Cerebellar cortex (tissue), 1 donor: ENCODE results near the gene UBE2G2.

Experiments
- DNase-seq: peaks from one replicate; pipeline ENCODE4 v3.0.0-alpha.2; 2015; ENCODE audit warnings: low spot score

UBE2G2 gene

DNA sequence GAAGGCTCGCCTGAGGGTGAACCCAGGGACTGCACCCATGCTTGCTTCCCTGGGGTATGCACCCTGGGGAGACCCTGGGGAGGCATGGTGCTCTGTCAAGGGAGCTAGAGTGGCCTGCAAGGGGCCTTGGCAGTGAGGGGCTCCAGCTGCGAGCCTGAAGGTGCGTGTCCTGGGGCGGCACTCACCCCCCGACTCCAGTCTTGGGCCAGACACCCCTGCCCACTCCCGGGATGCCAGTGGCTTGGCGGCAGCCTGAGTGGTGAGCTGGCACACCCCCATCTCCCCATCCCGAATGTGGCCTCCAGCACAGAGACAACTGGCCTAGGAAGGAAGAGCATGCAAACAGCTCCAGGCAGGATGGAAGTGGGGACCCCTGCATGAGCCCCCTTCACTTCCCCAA lies 13.6 kb upstream of the UBE2G2 start:
- no peak for DNase-seq

DNA sequence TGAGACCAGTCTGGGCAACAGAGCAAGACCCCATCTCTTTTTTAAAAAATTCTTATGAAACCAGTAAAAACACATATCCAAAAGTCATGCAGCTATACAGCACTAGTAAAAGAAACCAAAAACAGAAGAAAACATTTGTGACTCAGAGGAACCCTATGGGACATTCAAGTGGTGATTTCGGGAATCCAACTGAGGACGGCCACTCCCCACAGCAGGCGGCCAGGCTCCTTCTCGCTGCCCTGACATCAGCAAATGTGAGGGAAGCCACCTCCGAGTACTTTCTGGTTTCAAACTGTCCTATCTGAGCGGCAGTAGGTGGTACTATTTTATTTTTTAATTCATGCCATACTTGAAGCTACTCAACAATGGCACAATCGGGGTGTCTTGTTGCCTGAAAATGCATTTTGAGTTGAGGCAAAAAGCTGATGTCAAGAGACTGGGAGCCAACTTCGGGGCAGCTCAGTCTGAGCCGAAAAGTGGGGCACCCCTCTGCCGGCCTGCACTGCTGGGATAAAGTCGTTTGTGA lies 12.9 kb upstream of the UBE2G2 start:
- DNase-seq: no peak

DNA sequence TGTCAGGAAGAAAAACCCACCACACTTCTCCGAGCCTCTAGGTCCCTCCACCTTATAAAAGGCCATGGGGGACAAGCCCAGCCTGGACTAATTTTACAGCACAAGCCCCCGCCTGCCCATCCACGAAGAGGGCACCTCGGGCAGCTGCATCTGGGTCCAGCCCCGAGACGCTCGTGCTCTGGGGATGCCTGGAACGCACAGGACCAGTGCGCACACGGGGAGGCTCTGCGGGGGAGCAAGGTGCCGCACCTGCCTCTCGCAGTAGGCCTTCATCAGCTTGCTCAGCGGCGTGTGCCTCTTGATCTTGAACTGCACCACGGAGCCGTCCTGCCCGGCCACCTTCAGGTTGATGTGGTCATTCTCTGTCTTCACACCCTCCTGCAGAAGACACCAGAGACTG lies 12.1 kb upstream of the UBE2G2 start:
- no peak for DNase-seq

DNA sequence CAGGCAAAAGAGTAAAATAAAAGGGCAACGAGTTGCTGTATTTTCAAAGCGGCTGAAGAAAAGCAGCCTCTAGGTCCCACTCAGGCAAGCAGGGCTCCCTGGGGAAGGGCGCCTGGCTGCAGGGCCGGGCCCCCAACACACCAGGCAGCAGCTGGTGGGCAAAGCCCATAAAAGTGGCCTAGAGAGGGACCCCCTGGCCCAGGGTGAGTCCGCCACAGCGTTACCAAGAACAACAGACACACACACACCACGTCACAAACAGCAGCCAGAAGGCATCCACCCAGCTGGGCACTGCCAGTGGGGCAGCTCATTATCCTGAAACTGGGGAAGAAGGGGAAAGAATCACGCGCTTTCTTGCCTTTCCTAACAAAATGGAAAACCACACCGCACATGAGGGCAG lies 11.5 kb upstream of the UBE2G2 start:
- no peak for DNase-seq

DNA sequence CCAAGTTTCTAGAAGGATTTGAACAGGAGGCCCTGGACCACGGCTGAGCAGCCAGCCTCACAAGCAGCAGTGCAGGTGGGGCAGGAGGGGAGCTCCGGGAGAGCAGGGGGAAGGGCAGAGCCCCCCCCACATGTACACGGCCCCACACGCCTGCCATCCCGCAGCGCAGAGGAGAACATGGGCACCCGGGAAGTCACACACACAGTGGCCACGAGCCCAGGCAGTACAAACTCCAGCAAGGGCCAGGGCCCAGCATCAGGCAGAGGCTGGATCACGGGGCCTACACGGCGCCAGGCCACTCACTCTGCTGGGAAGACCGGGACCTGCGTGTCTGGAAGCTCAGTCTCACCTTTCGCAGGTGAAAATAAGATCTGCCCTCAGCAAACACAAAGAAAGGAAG lies 11.0 kb upstream of the UBE2G2 start:
- DNase-seq: no peak

DNA sequence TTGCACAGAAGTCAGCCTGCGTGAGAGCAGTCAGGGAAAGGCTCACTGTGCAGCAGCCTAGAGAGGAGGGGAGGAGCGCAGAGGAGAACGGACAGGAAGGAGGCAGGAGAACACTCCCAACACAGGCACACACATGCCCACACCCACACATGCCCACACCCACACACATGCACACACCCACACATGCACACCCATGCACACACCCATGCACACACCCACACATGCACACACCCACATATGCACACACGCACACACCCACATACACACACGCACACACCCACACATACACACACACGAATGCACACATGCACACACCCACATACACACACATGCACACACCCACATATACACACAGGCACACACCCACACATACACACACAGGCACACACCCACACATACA lies 9.2 kb upstream of the UBE2G2 start:
- no peak for DNase-seq

DNA sequence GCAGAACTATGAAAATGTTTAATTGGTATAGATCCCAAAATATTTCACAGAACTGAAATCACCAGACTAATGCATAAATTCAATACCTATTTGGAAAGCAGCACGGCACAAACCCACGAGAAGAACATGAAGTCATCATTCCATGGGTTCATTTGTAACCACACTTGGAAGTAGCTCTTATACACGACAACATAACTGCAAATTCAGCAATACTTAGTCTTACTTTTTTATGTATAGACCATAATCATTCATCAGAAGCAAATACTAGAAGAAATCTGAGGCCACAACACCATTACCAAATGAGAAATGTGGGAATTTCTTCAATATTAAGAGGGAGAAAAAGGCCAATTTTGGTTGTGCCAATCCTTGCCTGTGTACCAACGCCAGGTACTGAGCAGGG lies 4.2 kb upstream of the UBE2G2 start:
- no peak for DNase-seq

DNA sequence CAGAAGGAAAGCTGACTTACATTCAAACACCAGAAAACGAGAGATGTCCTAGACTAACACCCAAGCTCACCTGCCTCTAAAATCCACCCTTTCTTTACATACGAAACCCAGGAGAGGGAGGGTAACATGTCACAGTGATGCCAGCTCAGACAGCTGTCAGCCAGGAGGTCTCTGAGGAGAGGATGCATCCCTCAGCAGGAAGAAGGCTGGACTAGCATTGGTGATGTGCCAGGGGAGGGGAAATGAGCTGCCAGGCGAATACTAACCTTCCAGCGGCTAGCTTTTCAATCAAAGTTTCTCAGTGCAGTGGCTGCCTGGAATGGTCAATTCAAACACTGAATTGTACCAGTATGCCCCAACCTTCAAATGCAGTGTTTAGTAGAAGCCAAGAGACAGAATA lies 3.6 kb upstream of the UBE2G2 start:
- no peak for DNase-seq

DNA sequence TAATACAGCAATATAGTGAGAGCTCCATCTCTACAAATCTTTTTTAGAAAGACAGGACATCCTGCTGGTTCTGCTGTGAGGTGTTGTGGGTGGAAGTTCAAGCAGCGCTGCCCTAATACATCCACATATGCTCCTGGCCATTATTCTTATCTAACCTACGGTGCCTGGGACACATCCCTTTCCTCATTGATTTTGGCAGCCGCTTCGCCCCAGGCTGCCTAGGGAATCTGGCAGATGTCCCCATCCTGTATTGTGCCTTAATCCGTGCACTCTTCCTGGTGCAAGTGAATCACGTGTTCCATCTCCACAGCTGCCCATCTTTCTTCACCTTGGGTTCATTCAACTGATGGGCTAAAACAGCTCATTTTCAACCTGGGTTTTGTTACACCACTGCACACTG lies 3.1 kb upstream of the UBE2G2 start:
- no peak for DNase-seq

DNA sequence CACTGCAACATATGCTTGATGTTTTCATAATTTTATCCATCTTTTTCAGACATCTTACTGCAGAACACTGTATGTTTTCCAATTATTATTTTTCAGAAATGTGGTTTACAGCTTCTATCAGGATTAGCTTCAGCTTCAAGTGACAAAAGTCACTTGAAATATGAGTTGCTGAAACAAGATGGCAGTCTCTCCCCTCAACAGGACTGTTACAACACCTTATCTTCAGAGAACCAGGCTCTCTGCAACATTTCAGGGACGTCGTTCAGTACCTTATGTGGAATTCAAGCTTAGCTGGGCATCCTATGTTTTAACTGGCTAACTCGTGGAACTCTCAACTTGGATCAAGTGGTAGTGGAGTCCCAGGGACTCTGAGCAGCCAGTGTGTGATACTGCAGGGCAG lies 2.0 kb upstream of the UBE2G2 start:
- no peak for DNase-seq

DNA sequence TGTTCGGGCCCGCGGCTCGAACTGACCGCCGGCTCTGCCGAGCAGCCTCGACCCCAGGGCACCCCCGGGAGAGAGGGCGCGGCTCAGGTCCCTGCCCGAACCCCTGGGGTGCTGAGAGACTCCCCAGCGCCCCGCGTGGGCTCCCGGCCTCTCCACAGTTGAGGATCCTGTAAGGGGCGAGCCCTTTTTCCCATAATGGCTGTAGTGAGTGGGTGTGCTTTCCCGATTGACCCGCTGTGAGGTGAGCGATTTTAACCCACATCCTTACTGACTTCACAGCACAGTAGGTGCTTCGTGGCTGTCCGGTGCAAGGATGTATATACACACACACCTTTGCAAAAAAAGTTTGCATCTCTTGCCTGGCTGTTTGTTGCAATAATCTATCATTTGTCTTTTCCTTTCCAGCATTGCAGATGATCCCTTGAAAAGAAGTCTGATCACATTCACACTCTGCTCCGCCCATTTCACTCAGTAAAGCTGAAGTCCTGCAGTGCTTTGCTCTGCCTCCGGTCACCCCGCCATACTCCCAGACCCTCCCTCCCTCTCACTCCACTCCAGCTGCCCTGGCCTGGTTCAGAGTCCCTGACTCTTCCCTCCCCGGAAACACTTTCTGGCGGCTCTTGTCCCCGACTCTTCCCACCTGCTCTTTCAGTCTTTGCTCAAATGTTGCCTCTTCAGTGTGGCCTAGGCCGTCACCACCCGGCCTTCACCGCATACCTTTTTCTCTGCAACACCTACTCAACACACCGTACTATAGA lies 955 bp upstream of the UBE2G2 start:
- DNase-seq: no peak

DNA sequence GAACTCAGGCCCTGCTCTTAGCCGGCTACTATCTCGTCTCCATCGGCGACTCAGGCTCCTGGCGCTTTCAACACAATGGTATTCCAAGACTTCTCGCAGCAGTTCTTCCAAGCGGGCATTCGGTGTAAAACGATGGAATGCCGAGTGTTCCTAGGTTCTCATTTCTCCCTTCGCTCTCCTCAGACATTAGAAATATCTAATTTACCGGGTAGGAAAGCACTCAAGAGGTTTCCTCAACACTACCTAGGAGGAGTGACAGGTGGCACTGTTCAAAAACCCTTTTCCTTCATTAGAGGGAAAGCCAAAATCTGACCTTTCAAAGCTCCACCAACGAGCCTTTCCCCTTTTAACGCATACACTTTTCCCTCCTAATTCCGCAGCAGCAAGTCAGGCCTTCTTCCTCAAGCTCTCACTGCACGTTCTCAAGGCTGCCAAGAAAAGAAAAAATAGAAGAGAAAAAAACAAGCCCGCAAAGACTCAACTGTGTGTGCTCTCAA lies 601 bp downstream of the UBE2G2 start:
- peak; percentile 67 for DNase-seq

DNA sequence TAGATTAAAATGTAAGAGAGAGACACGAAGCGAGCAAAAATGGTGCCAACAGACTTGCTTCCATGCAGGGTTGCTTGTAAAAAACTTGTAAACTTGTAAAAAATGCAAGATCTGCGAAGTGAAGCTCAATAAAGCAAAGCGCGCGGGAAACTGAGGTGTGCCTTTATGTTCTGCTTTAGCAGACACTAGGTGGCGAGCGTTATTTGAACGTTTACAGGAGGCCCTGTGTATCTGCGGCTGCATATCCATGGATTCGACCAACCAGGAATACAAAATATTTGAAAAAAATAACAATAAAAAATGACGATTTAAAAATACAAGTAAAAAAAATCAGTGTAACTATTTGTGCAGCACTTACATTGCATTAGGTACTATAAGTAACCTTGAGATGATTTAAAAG lies 1.5 kb downstream of the UBE2G2 start:
- DNase-seq: peak; percentile 53

DNA sequence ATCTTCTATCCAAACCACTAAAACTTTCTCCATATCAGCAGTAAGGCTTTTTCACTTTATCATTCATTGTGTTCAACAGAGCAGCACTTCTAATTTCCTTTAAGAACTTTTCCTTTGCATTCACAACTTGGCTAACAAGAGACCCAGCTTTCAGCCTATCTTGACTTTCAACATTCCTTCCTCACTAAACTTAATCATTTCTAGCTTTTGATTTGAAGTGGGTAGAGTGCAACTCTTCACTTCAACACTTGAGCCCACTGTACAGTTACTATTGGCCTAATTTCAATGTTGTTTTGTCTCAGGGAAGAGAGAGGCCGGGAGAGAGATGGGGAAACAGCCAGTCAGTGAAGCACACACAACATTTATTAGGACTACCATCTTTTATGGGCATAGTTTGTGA lies 2.0 kb downstream of the UBE2G2 start:
- DNase-seq: no peak

DNA sequence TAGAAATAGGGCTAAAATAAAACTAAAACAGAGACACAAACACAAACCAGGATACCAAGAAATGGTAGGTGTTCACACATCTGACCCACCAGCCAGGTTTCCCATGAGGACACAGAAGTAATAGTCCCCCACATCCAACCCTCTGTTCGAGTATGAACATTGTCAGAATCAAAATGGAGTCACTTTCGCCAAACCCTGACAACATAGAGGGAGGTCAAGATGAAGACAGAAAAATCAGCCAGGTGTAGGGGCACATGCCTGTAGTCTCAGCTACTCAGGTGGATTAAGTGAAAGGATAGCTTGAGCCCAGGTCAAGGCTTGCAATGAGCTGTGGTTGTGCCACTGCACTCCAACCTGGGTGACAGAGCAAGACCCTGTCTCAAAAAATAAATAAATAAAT lies 3.8 kb downstream of the UBE2G2 start:
- no peak for DNase-seq

DNA sequence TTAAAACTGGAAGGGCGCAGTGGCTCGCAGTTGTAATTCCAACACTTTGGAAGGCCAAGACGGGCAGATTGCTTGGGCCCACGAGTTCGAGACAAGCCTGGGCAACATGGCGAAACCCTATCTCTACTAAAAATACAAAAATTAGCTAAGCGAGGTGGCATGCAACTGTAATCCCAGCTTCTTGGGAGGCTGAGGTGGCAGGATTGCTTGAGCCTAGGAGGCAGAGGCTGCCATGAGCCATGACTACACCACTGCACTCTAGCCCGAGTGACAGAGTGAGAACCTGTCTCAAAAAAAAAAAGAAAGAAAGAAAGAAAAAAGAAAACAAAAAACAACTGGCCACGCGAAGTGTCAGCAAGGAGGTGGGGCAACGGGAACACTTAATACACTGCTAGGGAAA lies 6.3 kb downstream of the UBE2G2 start:
- no peak for DNase-seq

DNA sequence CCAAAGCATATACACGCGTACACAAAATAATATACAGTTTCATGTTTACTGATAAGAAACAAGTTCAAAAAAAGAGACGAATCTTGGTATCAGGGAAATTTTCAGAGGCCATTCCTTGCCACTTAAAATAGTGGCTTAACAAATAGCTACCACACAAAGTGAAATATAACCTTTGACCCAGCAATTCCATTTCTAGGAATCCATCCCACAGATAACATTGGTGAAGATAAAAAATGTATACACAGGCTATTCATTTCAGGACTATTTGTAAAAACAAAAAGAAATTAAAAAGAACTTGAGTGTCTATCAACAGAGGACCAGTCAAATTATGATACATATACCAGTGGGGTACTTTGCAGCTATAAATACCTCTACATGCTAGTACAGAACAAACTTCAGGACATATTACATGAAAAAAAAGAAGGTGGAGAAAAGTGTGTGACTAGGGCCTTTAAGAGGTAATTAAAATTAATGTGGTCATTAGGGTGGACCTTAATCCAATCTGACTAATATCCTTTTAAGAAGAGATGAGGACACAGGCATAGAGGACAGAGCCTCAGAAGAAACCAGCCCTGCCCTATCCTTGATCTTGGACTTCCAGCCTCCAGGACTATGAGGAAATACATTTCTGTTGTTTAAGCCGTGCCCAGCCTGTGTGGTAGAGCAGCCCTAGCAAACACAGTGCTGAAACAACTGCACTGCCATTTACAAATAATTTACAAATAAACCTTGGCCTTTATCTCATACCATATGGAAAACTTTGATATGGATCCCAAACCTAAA lies 7.8 kb downstream of the UBE2G2 start:
- DNase-seq: no peak

DNA sequence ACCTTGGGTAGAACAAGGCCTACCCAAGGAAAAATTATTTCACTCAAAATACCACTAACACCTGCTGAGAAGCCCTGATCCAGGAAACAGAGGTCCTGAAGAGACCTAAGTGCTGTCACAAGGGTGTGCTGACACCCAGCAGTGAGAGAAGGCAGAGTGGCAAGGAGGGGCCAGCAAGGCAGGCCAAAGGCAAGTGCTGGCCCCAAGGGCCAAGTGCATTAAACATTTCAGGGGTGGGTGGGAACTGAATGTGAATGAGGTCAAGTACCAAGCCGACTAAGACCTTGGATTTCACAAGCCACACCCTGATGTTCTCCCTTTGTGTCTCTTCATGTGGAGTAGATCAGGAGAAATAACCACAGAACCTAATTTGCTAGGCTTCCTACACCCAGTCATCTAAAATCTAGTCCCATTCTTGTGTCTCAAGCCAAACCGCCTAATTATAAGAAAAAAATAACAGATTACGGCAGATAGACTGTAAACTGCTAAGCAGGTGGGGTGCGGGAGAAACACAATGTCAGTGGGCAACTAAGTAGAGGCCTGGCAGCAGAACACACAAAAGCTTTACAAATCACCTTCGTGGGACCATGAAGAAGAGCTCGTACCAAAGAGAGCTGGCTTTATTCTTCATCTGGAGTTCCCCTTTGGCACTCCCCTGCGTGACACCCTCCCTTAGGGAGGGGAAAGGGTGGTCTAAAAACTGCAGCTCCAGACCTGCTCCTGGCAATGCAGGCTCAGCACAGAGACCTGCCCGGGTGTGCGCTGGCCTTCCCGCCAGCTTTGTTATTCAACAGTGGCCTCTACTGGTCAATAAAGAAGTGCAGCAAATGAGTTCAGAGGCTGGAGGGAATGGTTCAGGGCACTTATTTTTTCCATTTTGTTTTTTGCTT lies 8.7 kb downstream of the UBE2G2 start:
- DNase-seq: peak; percentile 80

DNA sequence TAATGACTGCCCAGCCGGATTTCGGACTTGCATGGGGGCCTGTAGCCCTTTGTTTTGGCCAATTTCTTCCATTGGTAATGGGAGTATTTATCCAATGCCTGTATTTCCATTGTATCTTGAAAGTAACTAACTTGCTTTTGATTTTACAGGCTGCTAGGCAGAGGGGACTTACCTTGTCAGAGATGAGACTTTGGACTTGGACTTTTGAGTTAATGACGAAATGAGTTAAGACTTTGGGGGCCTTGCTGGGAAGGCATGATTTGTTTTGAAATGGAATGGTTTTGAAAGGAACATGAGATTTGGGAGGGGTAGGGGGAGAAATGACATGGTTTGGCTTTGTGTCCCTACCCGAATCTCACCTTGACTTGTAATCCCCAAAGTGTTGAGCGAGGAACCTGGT lies 9.6 kb downstream of the UBE2G2 start:
- no peak for DNase-seq

DNA sequence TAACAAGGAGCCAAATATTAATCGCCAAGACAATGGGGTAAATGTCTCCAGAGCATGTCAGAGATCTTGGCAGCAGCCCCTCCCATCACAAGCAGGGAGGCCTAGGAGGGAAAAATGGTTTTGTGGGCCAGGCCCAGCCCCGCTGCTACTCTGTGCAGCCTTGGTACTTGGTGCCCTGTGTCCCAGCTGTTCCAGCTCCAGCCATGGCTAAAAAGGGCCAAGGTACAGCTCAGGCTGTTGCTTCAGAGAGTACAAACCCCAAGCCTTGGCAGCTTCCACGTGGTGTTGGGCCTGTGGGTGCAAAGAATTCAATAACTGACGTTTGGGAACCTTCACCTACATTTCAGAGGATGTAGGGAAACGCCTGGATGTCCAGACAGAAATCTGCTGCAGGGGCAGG lies 10.4 kb downstream of the UBE2G2 start:
- no peak for DNase-seq

DNA sequence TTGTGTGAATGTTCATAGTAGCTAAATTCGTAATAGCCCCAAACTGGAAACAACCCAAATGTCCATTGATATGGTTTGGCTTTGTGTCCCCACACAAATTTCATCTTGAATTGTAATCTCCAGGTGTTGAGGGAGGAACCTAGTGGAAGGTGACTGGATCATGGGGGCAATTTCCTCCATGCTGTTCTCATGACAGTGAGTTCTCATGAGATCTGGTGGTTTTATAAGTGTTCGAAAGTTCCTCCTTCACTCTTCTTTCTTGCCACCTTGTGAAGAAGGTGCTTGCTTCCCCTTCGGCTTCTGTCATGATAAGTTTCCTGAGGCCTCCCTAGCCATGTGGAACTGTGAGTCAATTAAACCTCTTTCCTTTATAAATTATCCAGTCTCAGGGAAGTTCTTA lies 11.3 kb downstream of the UBE2G2 start:
- no peak for DNase-seq

DNA sequence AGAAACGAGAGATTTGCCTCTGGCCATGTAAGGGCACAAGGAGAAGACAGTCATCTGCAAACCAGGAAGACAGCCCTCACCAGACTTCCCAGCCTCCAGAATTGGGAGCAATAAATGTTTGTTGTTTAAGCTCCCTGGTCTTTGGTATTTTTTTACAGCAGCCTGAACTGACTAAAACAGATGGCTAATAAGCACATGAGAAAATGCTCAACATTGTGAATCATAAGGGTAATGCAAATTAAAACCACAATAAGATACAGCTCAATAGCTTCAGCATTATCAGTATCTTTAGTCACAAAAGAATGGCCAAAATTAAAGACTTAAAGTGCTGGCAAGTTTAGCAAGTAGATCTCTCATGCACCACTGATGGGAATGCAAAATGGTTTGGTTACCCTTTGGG lies 11.7 kb downstream of the UBE2G2 start:
- DNase-seq: no peak
